G401.6 (cell line): ENCODE measurements around the gene DHRS3.

Source experiments
- FAIRE-seq: peaks from 2 replicates; lab custom pipeline; 2012; peaks lifted over from hg19 to GRCh38; lab: Jason Lieb, UNC

Gene DHRS3

GRCh38 chr1:12552951-12553921 is 64.8 kb downstream of the DHRS3 start:
- no peak for FAIRE-seq

- no peak for FAIRE-seq
These were observed 65.7 kb downstream of the DHRS3 start for GRCh38 chr1:12552111-12552888.

GRCh38 chr1:12551584-12551983 is 66.4 kb downstream of the DHRS3 start:
- FAIRE-seq, result no peak

- no peak for FAIRE-seq
These were observed 68.3 kb downstream of the DHRS3 start for GRCh38 chr1:12549460-12550349.

- FAIRE-seq, result no peak
These were observed 69.0 kb downstream of the DHRS3 start for GRCh38 chr1:12548973-12549459.

- FAIRE-seq, result no peak
These were observed 69.6 kb downstream of the DHRS3 start for GRCh38 chr1:12548279-12548972.

GRCh38 chr1:12547586-12548225 is 70.3 kb downstream of the DHRS3 start:
- no peak for FAIRE-seq

- no peak for FAIRE-seq
These were observed 71.0 kb downstream of the DHRS3 start for GRCh38 chr1:12546771-12547585.

GRCh38 chr1:12544992-12545391 is 73.0 kb downstream of the DHRS3 start:
- FAIRE-seq, result no peak

GRCh38 chr1:12544357-12544756 is 73.7 kb downstream of the DHRS3 start:
- no peak for FAIRE-seq

- FAIRE-seq, result no peak
These were observed 74.3 kb downstream of the DHRS3 start for GRCh38 chr1:12543740-12544154.

GRCh38 chr1:12542616-12543592 is 75.1 kb downstream of the DHRS3 start:
- no peak for FAIRE-seq

GRCh38 chr1:12542138-12542465 is 75.9 kb downstream of the DHRS3 start:
- no peak for FAIRE-seq

- FAIRE-seq, result no peak
These were observed 76.5 kb downstream of the DHRS3 start for GRCh38 chr1:12541274-12542137.

- no peak for FAIRE-seq
These were observed 77.3 kb downstream of the DHRS3 start for GRCh38 chr1:12540580-12541273.

- FAIRE-seq, result no peak
These were observed 78.1 kb downstream of the DHRS3 start for GRCh38 chr1:12539705-12540579.
